Medulla oblongata (tissue), 1 donor: ENCODE results near the gene TAGLN3.

Experiments used
- DNase-seq: peaks from one replicate; pipeline ENCODE4 v3.0.0-alpha.2; 2015; ENCODE audit errors: extremely low spot score

The TAGLN3 gene

DNA sequence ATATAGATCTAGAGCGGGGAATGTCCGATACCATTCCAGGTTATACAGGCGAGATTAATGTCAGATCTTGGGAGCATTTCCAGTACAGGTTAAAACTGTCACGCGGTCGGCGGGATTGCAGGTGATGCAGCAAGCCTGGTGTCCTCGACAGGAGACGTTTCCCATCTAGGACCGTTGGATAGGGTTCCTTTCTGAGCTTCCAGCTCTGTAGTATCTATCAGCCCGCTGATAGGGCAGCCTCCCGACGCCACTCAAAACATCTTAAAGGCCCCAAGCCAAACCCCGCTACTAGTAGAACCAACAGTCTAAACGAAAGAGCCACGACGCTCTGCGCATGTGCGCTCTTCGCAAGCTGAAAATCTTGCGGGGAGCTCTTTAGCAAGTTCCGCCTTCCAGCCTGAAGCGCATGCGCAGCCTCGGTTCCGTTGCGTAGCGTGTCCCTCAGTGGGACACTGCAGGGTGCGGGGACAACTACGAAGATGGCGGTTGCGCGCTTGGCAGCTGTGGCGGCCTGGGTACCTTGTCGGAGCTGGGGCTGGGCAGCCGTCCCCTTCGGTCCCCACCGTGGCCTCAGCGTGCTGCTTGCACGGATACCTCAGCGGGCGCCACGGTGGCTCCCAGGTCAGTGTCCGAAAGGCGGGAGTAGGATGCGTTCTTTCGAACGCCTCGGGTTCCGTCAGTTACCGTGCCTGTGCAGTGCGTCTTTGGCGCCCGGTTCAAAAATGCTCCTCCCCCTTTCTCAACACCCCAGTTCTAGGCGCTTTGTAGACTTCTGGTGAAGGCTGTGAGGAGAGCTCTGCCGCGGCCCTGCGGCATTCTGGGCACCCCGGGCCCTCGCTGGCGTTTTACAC lies 19.9 kb upstream of the TAGLN3 start, which contains the start of gene ABHD10:
ABHD10 (plus strand) TSS at position 444 of the 851 bp plus-strand sequence; CDS start at position 480, 36 bp downstream.
- peak; percentile 99 for DNase-seq

- DNase-seq = peak; percentile 55
These were observed 19.2 kb upstream of the TAGLN3 start for GRCh38 chr3:111979434-111980038.

DNA sequence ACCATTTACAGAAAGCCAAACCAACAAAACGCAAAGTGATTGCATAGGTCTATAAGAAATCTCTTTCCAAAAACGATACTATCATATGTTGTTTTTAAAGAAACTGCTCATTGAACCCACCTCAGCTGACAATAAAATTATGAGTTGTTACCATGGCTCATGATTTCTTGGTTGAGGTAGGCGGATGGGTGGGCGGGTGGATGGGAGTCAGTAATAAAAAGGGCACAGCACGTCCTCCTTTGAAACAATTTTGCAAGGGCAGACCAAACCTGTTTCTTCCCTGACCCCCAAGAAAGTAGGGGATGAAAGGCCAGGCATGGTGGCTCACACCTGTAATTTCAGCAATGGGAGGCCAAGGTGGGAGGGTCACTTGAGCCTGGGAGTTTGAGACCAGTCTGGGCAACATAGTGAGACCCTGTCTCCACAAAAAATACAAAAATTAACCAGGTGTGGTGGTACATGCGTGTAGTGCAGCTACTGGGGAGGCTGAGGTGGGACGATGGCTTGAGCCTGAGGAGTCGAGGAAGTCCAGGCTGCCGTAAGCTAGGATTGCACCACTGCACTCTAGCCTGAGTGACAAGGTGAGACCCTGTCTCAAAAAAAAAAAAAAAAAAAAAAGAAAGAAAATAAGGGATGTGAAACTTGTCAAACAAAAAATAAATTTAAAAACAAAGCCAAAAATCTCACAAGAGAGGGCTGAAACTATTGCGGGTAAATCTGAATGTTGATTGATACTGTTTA lies 17.8 kb upstream of the TAGLN3 start:
- DNase-seq = no peak

DNA sequence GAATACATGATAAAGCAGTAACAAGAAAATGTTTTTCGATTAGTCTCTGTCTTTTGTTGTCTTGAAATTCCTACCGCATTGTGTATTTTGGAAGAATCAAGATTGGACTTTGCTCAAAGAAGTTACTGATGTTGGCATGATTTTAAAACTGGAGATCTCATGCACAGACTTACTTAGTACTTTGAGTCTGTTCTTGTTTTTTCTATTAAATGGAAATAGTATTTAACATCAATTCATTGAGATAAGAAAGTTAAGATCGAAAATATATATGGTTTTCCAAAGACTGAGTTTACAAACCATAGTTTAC lies 17.3 kb upstream of the TAGLN3 start:
- no peak for DNase-seq

DNA sequence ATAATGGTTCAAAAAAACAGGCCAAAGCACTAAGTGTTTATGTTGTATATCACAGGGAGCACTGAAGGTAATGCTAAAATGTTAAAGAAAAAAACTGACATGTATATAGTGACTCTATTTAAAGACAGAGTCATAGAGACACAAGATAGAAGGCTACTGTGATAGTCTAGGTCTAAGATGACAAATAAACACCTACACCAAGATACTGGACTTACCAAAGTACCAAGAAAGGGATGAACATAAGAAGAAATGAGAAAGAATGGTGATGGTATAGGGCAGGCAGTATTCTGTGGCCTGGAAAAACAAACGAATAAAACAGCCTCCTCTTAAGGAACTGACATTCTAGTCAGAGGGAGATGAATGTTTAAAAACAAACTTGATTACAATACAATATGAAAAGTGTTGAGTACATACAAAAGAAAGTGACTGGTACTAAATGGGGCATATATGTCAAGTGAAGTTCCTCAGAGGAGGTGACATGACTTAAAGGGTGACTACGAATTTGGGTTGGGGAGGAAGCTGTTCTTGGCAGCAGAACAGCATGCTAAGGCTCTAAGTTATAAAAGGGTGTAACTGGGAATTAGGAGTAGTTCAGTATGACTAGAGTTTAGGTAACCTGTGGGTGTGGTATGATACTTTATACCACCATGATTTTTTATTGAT lies 14.0 kb upstream of the TAGLN3 start:
- no peak for DNase-seq

DNA sequence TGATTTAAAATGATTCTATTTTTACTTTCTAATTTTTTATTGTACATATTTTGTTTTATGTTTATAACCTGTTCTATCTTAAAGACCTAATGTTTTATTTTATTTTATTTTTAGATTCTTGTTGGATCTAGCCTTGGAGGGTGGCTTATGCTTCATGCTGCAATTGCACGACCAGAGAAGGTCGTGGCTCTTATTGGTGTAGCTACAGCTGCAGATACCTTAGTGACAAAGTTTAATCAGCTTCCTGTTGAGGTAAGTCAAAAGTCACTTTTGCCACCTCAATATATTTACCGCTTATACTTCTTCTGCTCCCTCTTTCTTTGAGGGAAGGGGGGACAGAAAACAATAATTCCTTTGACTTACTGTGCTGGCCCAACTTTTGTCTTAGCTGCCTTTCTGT lies 11.9 kb upstream of the TAGLN3 start:
- DNase-seq = no peak

DNA sequence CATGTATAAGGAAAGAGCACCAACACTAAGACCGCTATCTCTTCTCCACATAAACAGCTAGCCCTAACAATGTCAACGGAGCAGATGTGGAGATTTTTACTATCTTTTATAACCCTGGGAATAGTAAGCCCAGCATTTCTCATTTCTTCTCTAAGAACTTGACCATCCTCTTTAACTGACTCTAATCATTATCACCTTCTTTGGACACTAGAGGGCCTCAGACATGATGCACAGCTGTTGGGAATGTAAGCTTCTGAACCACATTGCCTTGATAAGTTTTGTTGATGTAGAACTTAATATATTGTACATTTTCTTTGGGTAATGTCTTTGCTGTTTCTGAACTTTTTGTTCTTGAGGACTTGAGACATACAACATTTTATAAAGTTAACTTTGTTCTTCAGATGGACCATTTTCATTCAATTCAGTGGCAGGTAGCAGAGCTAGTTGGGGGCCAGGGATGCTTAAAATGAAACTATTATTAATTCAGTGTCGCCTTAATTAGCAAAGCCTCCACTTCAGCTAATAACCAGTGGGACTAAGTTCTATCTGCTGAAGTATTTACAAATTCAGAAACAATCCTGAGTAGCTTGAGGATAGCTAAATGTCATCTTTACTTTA lies 9.6 kb upstream of the TAGLN3 start:
- peak; percentile 88 for DNase-seq

GRCh38 chr3:111993038-111993437 lies 5.7 kb upstream of the TAGLN3 start:
- DNase-seq = peak; percentile 40

- DNase-seq = no peak
These were observed 982 bp downstream of the TAGLN3 start for GRCh38 chr3:111999484-112000324.

- no peak for DNase-seq
These were observed 1.6 kb downstream of the TAGLN3 start for GRCh38 chr3:112000367-112000771.

DNA sequence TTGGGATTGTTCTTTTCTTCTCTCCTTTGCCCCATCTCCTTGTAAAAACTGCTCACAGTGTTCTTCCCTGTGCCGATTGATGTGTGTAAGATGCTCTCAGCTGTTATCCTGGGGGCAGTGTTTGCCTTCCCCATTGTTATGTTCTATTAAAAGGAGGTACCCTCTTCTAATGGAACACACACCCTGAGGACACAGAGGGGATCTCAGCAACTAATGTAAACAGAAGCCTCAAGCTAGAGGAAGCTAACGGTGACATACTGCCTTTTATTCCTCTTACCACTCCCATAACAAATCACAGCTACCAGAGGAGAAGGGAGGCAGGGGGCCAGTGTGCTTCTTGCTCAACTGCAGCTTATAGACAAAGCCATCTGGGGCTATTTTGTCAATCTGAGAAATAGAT lies 2.2 kb downstream of the TAGLN3 start:
- no peak for DNase-seq

- DNase-seq = no peak
These were observed 2.8 kb downstream of the TAGLN3 start for GRCh38 chr3:112001526-112001925.

DNA sequence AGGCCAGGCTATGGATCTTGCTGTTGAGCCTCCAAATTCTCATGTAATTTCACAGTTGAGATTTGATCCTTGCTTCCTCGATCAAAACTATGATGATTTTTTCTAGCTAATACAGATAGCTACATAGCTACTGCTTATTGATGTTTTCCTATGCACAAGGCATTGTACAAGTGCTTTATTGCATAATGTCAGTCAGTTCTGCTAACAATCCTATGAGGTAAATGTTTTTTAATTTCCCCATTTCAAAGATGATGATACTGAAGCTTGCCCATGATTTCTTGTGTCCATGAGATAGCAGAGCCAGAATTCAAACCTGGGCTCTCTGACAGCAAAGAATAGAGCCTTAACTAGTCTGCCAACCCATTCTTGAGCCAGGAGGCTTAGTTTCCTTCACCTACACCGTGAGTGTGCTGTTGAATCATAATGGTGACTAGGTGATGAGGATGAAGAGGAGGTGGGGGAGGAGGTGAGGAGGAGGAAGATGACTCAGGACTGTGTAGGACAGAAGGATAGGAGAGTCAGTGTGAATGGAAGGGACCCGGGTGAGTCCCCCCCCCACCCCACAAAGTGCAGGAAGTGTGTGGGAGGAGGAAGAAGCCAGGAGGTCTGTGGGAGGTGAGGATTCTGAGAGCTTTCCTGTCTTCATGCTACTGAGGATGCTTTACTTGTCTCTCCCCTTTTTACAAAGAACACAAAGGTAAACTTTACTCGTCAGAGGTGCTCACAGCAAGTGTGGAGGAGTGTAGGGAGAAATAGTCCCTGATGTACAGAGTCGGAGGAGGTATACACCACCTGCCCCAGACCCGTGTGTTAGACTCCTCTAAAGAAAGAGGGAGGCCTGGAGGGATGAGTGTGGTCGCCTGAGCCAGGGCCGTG lies 3.6 kb downstream of the TAGLN3 start:
- no peak for DNase-seq

- DNase-seq = no peak
These were observed 4.8 kb downstream of the TAGLN3 start for GRCh38 chr3:112003321-112004080.

GRCh38 chr3:112004187-112004586 lies 5.5 kb downstream of the TAGLN3 start:
- no peak for DNase-seq

- DNase-seq = no peak
These were observed 5.9 kb downstream of the TAGLN3 start for GRCh38 chr3:112004669-112005068.

DNA sequence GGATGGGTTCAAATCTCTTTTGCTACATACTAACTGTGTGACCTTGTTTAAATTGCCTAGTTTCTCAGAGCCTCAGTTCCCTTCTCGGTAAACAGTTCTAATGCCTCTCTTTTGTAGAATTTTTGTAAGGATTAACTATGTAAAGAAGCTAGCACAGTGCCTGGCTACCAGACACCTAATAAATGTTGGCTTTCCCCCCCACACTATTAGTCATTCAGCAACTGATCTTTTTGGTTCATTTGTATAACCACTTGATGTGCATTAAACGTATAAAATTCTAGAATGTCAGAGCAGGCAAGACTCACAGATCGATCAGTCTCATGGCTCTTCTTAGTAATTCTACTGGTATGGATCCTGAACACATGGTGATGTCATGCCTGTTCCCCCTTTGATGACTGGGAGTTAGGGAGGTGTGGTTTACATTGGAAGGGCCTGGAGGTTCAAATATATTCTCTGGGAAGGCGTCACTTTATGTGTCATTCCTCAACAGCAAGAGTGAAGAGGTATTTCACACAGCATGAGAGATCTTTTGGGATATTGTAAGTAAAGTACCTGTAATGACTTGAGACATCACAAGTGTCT lies 6.5 kb downstream of the TAGLN3 start:
- no peak for DNase-seq

- no peak for DNase-seq
These were observed 8.9 kb downstream of the TAGLN3 start for GRCh38 chr3:112007633-112008032.

- DNase-seq = no peak
These were observed 10.9 kb downstream of the TAGLN3 start for GRCh38 chr3:112009670-112010069.
